ENCODE results near the gene LGALS3BP. TPM values are rescaled to one million over a fixed set of nuclear protein-coding genes. Genes with fewer than 3 reads are reported as not detected.

LGALS3BP gene
- total RNA-seq, 3 donors from 2014 or later: 14.5 to 32.1 (median 29.9) TPM

DNA sequence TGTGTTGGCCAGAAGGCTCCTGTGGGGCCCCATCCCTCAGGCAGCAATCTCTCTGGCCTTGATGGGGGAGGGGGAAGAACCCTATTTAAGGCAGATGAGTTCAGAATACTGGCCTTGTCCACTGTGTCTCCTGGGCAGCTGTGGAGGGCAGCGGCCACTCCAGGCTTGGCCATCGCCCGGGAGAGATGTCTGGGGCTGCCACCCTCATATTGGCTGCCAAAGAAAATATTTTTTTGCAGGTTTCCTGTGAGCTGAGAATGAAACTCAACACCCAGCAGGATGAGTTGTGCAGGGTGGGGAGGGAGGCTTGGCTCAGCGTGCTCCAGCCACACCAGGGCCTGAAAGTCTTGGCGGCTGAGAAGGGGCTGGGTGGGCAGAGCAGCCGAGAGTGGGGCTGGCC lies 40.1 kb downstream of the LGALS3BP start:
- DNase-seq (no peak), ATAC-seq (no peak)
- Mint-ChIP-seq H3K27me3 (ENCODE audit: low read depth) (peaks cover 6% of the 10 kb centered on the region), H3K36me3 (ENCODE audit: insufficient read depth) (no peaks in the 10 kb centered on the region), H3K9me3 (no peaks in the 10 kb centered on the region), H3K4me3 (no peak overlapping the region), H3K4me1 (ENCODE audit: low read depth) (no peaks in the 10 kb centered on the region)

DNA sequence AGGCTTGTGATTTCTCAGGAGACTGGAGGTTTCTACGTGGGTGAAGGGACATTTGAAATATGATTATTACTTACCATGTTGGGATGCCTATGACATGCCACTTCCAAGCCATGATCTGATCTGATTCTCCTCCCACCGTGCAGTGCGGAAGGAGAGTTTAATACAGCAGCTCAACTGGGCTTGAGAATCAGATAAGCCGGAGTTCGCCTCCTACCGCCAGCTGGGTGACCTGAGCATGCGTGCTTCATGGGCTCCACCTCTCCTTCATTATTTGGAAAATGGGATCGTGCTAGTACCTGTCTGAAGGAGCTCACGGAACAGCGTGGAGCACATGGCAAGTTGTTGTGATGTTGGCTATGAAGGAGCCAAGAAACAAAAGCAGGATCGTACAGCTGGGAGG lies 42.2 kb downstream of the LGALS3BP start:
- no peak for ATAC-seq

DNA sequence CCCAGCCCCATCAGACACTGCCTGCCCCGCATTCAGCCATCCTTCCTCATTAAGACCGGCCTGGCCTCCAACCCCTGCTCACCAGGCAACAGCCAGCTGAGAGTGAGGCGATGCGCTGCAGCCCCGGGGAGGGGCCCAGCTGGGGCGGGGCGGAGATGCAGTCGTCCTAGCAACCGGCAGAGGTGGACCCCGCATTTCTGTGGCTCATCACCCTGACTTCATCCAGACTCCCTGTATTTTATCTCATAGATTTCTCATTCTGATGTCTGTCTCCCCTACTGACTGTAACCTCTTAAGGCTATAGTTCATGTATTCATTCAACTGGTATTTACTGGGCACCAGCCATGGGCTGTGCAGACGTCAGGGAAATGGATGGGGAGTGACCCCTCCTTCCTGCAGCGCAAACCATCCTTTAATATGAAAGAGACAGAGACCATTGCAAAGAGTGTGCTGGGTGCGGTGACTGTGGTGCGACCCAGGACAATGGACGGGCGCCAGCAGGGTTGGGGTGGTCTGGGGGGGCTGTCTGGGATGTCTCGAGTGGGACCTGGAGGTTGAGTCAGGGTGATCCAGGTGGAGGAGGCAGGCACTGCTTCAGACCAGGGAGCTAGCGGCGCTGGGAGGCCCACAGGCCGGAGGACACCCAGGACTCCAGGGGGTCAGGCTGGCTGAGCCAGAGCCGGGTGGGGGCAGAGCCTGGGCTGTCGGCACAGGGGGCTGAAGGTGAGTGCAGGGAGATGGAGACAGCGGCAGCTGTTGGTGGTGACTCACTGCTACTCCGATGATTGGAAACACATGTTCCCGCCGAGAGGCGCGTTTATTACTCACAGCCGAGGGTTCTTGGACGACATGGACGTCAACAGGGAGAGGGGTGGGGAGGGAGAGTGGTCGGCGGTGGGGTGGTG lies 44.1 kb downstream of the LGALS3BP start:
- Mint-ChIP-seq H3K4me1 (ENCODE audit: low read depth) (peaks cover 11% of the 10 kb centered on the region), H3K4me3 (no peak overlapping the region), H3K9me3 (no peaks in the 10 kb centered on the region), H3K27me3 (ENCODE audit: low read depth) (peaks cover 2% of the 10 kb centered on the region), H3K36me3 (ENCODE audit: insufficient read depth) (no peaks in the 10 kb centered on the region)
- ATAC-seq: no peak
- DNase-seq: no peak

More for the DNA sequence above, 42.2 kb downstream of the LGALS3BP start:
- no peak for DNase-seq
- Mint-ChIP-seq H3K9me3 (no peaks in the 10 kb centered on the region), H3K27me3 (ENCODE audit: low read depth) (peaks cover 2% of the 10 kb centered on the region), H3K4me1 (ENCODE audit: low read depth) (peaks cover 11% of the 10 kb centered on the region), H3K4me3 (no peak overlapping the region), H3K36me3 (ENCODE audit: insufficient read depth) (no peaks in the 10 kb centered on the region)

- ATAC-seq (no peak), DNase-seq (no peak)
- no peak overlapping the region for H3K4me3 Mint-ChIP-seq
- H3K36me3 Mint-ChIP-seq (ENCODE audit: insufficient read depth): no peaks in the 10 kb centered on the region
- H3K9me3 Mint-ChIP-seq: no peaks in the 10 kb centered on the region
- H3K27me3 Mint-ChIP-seq (ENCODE audit: low read depth): peaks cover 2% of the 10 kb centered on the region
- H3K4me1 Mint-ChIP-seq (ENCODE audit: low read depth): peaks cover 11% of the 10 kb centered on the region
Measured at GRCh38 chr17:78934681-78935418, 44.9 kb downstream of the LGALS3BP start.

- Mint-ChIP-seq H3K9me3 (no peaks in the 10 kb centered on the region), H3K4me1 (ENCODE audit: low read depth) (peaks cover 11% of the 10 kb centered on the region), H3K27me3 (ENCODE audit: low read depth) (peaks cover 3% of the 10 kb centered on the region), H3K4me3 (no peak overlapping the region), H3K36me3 (ENCODE audit: insufficient read depth) (no peaks in the 10 kb centered on the region)
- ATAC-seq (no peak), DNase-seq (no peak)
Measured at GRCh38 chr17:78933959-78934568, 45.7 kb downstream of the LGALS3BP start.

DNA sequence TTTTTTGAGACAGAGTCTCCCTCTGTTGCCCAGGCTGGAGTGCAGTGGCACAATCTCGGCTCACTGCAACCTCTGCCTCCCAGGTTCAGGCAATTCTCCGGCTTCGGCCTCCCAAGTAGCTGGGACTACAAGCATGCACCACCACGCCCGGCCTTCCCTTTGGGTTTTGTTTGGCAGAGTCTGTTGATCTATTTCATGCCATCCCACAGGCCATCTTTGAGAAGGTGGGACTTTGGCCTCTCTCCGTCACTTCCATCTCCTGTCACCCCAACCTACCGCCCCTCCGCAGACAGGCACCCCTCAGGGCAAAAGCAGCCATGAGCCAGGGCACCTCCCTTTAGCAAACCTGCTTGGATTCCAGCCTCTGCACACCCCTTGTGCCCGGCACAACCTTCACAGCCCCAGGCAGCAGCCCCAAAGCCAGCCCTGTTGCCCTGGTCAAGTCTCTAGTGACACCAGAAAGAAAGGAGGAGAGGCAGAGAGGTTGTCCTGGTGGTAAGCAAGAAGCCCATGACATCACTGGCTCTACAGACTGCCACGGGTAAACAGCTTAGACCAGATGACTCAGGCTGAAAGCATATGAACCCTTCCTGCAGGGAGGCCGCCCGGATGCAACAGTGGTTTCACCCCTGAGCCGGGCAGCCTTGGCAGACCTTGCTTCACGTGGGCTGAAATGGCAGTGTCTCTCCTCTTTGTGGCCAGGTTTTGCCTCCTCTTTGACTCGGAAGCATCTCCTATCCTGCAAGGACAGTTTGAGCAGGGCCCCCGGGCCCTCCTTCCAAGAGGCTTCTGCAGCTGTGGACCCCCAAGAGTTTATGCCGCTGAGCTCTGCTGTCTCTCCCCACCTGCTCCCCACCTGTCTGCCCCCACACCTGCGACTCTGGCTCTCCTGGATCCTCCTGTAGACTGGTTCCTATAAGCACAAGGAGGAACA lies 46.4 kb downstream of the LGALS3BP start:
- DNase-seq: no peak
- peak; percentile 93 to 94 for ATAC-seq
- Mint-ChIP-seq H3K9me3 (no peaks in the 10 kb centered on the region), H3K36me3 (ENCODE audit: insufficient read depth) (no peaks in the 10 kb centered on the region), H3K27me3 (ENCODE audit: low read depth) (peaks cover 4% of the 10 kb centered on the region), H3K4me3 (no peak overlapping the region), H3K4me1 (ENCODE audit: low read depth) (peaks cover 11% of the 10 kb centered on the region)

DNA sequence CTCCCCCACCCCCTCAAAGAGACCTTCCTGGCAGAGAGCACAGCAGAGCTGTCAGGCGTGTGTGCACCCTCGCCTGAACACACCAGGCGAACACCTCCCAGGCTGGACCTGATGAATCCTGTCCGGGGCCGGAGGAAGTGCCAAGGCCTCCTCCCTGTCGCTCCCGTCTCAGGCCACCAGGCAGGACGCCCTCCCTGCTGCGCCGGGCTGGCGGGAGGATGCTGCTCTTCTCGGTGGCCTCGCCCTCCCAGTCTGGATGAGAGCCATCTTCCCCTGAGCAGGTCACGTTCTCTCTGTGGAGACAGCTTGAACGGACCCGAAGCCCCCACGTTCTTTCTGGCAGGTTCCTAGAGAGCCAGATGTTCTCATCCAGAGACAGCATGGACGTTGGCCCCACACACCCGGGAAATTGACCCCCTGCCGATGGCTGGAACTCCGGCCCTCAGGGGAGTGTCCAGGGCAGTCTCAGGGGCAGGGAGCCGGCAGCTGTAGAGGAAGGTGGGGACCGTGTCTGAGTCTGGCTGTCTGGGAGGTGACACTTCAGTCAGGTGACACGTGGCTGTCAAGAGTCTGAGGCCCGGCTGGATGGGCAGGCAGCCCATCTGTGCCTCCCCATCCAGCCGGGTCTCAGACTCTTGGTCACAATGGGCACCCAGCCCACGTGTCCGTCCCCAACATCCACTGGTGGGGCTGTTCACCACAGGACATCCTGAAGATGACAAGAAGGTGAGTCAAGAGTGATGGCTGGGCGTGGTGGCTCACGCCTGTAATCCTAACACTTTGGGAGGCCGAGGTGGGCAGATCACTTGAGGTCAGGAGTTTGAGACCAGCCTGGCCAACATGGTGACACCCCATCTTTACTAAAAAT lies 49.6 kb downstream of the LGALS3BP start:
- Mint-ChIP-seq H3K36me3 (ENCODE audit: insufficient read depth) (no peaks in the 10 kb centered on the region), H3K4me1 (ENCODE audit: low read depth) (peaks cover 11% of the 10 kb centered on the region), H3K27me3 (ENCODE audit: low read depth) (peaks cover 12% of the 10 kb centered on the region), H3K9me3 (no peaks in the 10 kb centered on the region), H3K4me3 (no peak overlapping the region)
- DNase-seq (no peak), ATAC-seq (no peak)

- H3K9me3 Mint-ChIP-seq: no peaks in the 10 kb centered on the region
- no peak overlapping the region for H3K4me3 Mint-ChIP-seq
- ATAC-seq: peak; percentile 13 to 19
Measured at GRCh38 chr17:78925662-78926555, 53.8 kb downstream of the LGALS3BP start.

GRCh38 chr17:78925234-78925633 lies 54.5 kb downstream of the LGALS3BP start, which contains the start of gene TIMP2:
Gene TIMP2, minus strand, starts transcription at chr17:78925387. Its CDS starts 299 bp downstream, at chr17:78925088.
- peak within 1 kb of the TSS; percentile 61 for H3K4me3 Mint-ChIP-seq
- H3K36me3 Mint-ChIP-seq (ENCODE audit: insufficient read depth): no peaks in the 10 kb centered on the region
- H3K9me3 Mint-ChIP-seq: no peaks in the 10 kb centered on the region
- H3K27me3 Mint-ChIP-seq (ENCODE audit: low read depth): peaks cover 13% of the 10 kb centered on the region
- ATAC-seq (peak; percentile 83 to 88), DNase-seq (peak; percentile 64)
- H3K4me1 Mint-ChIP-seq (ENCODE audit: low read depth): peaks cover 11% of the 10 kb centered on the region

More at GRCh38 chr17:78925662-78926555, 53.8 kb downstream of the LGALS3BP start:
- Mint-ChIP-seq H3K4me1 (ENCODE audit: low read depth) (peaks cover 11% of the 10 kb centered on the region), H3K27me3 (ENCODE audit: low read depth) (peaks cover 13% of the 10 kb centered on the region), H3K36me3 (ENCODE audit: insufficient read depth) (no peaks in the 10 kb centered on the region)
- no peak for DNase-seq

DNA sequence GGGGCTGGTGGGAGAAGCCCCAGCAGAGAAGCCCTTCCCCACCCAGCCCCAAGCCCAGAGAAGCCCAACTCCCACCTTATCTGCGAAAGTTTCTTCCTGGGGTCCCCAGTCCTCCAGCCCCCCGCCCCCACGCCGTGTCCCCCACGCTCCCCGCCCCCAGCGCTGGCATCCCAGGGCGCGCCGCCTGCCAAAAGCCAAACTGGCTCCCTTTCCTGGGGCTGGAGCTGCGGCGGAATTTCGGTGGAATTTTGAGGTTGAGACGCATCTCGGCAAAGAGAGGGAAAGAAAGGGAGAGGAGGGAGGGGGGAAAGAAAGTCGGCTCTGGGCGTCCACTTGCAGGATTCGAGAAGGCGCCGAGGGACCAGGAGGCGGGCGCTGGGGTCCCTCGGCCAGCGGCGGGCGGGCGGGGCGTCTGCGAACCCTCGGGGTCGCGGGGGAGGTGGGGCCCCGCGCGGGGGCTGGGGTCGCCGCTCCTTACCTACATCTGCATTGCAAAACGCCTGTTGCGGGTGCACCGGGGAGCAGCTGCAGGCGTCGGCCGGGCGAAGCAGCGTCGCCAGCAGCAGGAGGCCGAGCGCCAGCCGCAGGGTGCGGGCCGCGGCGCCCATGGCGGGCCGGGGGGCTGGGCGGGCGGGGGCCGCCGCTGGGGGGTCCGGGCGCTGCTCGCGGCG lies 55.1 kb downstream of the LGALS3BP start:
- ATAC-seq (peak; percentile 34 to 42), DNase-seq (no peak)
- Mint-ChIP-seq H3K36me3 (ENCODE audit: insufficient read depth) (no peaks in the 10 kb centered on the region), H3K27me3 (ENCODE audit: low read depth) (peaks cover 13% of the 10 kb centered on the region), H3K4me3 (peak overlapping the region; percentile 61), H3K4me1 (ENCODE audit: low read depth) (peaks cover 11% of the 10 kb centered on the region), H3K9me3 (no peaks in the 10 kb centered on the region)

DNA sequence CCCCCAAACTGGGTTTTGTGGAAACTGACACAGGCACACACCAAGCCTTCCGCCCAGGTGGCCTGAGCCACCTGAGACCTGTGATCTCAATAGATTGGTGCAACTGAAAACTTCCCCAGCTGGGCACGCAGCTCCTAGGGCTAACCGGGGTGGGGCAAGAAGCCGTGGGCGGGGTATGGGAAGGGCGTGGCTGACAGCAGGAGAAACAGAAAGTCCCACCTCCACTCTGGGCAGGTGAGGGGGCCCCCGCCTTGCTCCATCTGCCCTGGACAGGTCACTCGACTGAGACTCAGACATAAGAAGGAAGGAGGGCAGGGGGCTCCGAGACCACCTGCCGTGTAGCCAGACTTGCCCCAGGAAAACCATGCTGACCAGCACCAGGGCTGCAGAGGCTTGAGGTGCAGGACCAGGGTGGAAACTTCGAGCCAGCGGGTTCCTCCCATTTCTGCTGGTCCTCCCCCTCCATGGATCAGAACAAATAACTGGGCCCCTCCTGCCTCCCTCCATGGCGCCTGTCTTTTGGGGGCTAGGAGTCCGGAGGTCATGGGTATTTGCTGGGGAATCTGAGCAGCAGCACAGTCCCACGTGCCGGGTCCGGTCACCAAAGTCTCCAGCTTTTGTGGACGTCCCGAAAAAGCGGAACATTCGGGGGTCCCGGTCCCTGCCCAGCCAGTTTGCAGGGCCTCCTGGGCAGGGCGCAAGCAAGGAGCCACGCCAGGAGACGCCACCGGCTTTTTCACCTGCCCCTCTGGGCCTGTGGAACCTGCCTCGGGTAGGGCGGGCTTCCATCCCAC lies 55.9 kb downstream of the LGALS3BP start:
- Mint-ChIP-seq H3K4me3 (peak overlapping the region; percentile 61), H3K36me3 (ENCODE audit: insufficient read depth) (no peaks in the 10 kb centered on the region), H3K4me1 (ENCODE audit: low read depth) (peaks cover 11% of the 10 kb centered on the region), H3K9me3 (no peaks in the 10 kb centered on the region), H3K27me3 (ENCODE audit: low read depth) (peaks cover 12% of the 10 kb centered on the region)
- ATAC-seq (peak; percentile 31 to 32), DNase-seq (peak; percentile 48)
